Prostate gland (tissue), 2 donors: ENCODE results near the gene GABRD. TPM values are rescaled to one million over a fixed set of nuclear protein-coding genes. Genes with fewer than 3 reads are reported as not detected.
A peak's percentile ranks its signal among the peaks of the same experiment; 100 is the strongest.

Experiments
- DNase-seq: peaks from one replicate; pipeline ENCODE4 v3.0.0-alpha.2; 2019; ENCODE audit warnings: low spot score
- H3K27ac ChIP-seq, 2 donors: fragments of 200-600 bp; sonication (generic); 2 replicates each; pipeline ENCODE4 v1.5.1; 2017 to 2019
- H3K27me3 ChIP-seq: fragments of 200-600 bp; sonication (generic); replicated peaks from 2 replicates; pipeline ENCODE4 v1.5.1; 2019; ENCODE audit not compliant: insufficient read depth
- H3K36me3 ChIP-seq, 2 donors: fragments of 200-600 bp; sonication (generic); 1 replicate in 1 of 2; 2 replicates in 1 of 2; pipeline versions ENCODE4 v1.5.1 to v1.8.1; 2017 to 2019
- H3K4me1 ChIP-seq: fragments of 200-600 bp; sonication (generic); replicated peaks from 2 replicates; pipeline ENCODE4 v1.5.1; 2019
- H3K4me3 ChIP-seq, 2 donors: fragments of 200-600 bp; sonication (generic); 2 replicates each; pipeline ENCODE4 v1.5.1; 2017 to 2019
- H3K9me3 ChIP-seq: fragments of 200-600 bp; sonication (generic); 2 replicates; pipeline ENCODE4 v1.5.1; 2017
- POLR2A ChIP-seq: fragments of 450-650 bp; IDR thresholded peaks from one replicate; pipeline ENCODE4 v1.6.1; 2016; ENCODE audit warnings: antibody characterized with exemption, mild to moderate bottlenecking
- POLR2AphosphoS5 ChIP-seq: sonication (generic); formaldehyde crosslinking; IDR thresholded peaks from one replicate; pipeline ENCODE4 v1.6.1; 2017; ENCODE audit warnings: antibody characterized with exemption
- WGBS: methylation state at CpG from one replicate; pipeline ENCODE4 v1.1.5; 2018; 5-methylcytosine and 5-hydroxymethylcytosine counted together
- intact Hi-C: fragments of 100-400 bp; cut with DNase I; formaldehyde crosslinking; loops from one replicate; pipeline ENCODE4 v1.14.2; 2022
- total RNA-seq, 2 donors: library from RNA; depleted of rRNA; stranded (reverse); fragments of >200 nt; gene quantifications; one replicate each; pipeline ENCODE4 v1.1.0, GENCODE V29; 2016
- TF ChIP-seq, protein P1 (sequence below), 4 experiments: fragments of 200-600 bp in 2 of 4; fragments of 450-650 bp in 2 of 4; sonication (generic) in 2 of 4; IDR thresholded peaks; 1 replicate in 3 of 4; 2 replicates in 1 of 4; pipeline ENCODE4 v1.5.1; 2016 to 2019; ENCODE audit warnings: antibody characterized with exemption in 4 of 4, mild to moderate bottlenecking in 2 of 4, moderate library complexity in 2 of 4

Gene GABRD
- total RNA-seq, 2 donors from 2014 or later: 0.32 to 7.6 TPM

DNA sequence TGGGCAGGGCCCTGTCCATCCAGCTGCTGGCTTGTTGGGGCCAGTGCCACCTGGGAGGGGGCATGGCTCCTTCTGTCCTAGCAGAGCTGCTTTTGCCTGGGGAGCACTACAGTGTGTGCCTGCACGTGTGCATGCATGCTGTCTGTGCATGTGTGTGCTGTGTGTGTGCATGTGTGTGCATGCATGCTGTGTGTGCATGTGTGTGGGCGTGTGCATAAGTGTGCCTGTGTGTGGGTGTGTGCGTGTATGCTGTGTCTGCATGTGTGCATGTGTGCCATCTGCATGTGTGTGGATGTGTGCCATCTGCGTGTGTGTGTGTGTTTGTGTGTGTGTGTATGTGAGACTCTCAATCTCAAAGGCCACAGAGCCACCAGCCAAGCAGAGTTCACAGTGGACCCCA, 22.7 kb downstream of the GABRD start:
- H3K36me3 ChIP-seq: no peaks in the 10 kb centered on the region
- no peak overlapping the region for H3K4me3 ChIP-seq
- DNase-seq: no peak
- WGBS: 89% methylated on average over 4 of the region's 4 CpGs
- no peaks in the 10 kb centered on the region for H3K9me3 ChIP-seq
- intact Hi-C loops: loop anchor here (10.0 kb wide), 1 partner anchor 77 kb away; no protein-coding TSS in a partner anchor
- H3K27ac ChIP-seq: no peak overlapping the region
- peaks cover 3% of the 10 kb centered on the region for H3K4me1 ChIP-seq
- no peak for TF ChIP-seq POLR2AphosphoS5
- TF ChIP-seq, protein P1, sequence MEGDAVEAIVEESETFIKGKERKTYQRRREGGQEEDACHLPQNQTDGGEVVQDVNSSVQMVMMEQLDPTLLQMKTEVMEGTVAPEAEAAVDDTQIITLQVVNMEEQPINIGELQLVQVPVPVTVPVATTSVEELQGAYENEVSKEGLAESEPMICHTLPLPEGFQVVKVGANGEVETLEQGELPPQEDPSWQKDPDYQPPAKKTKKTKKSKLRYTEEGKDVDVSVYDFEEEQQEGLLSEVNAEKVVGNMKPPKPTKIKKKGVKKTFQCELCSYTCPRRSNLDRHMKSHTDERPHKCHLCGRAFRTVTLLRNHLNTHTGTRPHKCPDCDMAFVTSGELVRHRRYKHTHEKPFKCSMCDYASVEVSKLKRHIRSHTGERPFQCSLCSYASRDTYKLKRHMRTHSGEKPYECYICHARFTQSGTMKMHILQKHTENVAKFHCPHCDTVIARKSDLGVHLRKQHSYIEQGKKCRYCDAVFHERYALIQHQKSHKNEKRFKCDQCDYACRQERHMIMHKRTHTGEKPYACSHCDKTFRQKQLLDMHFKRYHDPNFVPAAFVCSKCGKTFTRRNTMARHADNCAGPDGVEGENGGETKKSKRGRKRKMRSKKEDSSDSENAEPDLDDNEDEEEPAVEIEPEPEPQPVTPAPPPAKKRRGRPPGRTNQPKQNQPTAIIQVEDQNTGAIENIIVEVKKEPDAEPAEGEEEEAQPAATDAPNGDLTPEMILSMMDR (IDR thresholded peaks at IDR 0.05): no peak
- H3K27me3 ChIP-seq: no peaks in the 10 kb centered on the region

DNA sequence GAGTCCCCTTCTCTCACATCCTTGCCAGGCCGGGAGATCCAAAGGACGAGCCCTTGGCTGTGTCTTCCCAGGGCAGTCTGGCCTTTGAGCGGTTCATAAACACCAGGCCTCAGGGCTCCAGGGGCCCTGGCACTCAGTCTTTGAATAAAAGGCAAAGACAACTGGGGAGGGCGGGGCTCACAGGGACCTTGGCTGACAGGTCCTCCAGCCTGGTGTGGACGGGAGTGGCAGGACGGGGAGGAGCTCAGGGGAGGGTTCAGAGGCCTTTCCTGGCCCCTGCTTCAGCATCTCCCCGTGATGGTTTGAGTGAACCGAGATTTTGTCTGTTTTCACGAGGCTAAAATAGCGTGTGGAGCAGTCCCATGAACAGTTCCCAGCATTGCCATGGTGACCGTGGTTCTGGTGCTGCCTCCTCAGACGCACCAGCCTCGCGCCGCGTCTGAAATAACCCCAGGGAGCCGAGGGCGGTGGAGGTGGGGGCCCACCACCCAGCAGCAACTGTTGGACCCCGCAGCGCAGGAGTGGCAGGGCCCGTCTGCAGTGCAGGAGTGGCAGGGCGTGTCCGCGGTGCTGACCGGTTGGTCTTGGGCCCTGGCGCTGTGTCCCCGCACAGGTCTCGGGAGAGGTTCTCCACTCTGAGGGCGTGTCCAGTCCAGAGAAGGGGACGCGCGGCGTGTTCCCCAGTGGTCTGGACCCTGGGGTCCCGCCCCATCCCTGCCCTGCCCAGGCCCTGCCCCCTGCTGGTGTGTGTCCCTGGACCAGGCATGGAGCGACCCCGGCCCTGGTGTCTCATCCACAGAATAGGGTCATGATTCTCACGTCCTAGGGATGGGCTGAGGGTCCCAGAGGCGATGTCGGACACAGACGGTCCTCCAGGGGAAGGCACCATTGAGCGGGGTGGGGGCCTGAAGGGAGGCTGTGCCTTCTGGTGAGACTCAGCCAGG, 24.0 kb downstream of the GABRD start:
- TF ChIP-seq POLR2A: no peak
- TF ChIP-seq, protein P1 (IDR thresholded peaks at IDR 0.05): no peak
- TF ChIP-seq POLR2AphosphoS5: no peak
- H3K4me1 ChIP-seq: peaks cover 3% of the 10 kb centered on the region
- 62% methylated on average over 28 of the region's 41 CpGs for WGBS
- H3K36me3 ChIP-seq: no peaks in the 10 kb centered on the region
- intact Hi-C loops: loop anchor here (10.0 kb wide), 1 partner anchor 78 kb away; no protein-coding TSS in a partner anchor
- no peak overlapping the region for H3K4me3 ChIP-seq
- no peaks in the 10 kb centered on the region for H3K9me3 ChIP-seq
- no peak for DNase-seq
- no peaks in the 10 kb centered on the region for H3K27me3 ChIP-seq
- no peak overlapping the region for H3K27ac ChIP-seq

DNA sequence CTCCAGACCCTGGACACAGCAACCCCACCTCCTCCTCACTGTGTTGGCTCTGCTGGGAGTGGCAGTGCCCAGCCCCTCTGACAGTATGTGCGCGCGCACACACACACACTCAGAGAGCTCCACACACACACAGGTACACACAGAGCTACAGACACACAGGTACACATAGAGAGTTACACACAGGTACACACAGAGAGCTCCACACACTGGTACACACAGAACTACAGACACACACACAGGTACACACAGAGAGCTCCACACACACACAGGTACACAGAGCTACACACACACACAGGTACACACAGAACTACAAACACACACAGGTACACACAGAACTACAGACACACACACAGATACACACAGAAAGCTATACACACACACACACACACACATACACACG, 24.7 kb downstream of the GABRD start:
- Histone ChIP-seq H3K4me1 (peaks cover 3% of the 10 kb centered on the region), H3K27me3 (no peaks in the 10 kb centered on the region), H3K36me3 (no peaks in the 10 kb centered on the region), H3K27ac (no peak overlapping the region), H3K9me3 (no peaks in the 10 kb centered on the region), H3K4me3 (no peak overlapping the region)
- 100% methylated on average over 4 of the region's 4 CpGs for WGBS
- intact Hi-C loops: loop anchor here (10.0 kb wide), 1 partner anchor 79 kb away; no protein-coding TSS in a partner anchor
- no peak for DNase-seq
- no peak for TF ChIP-seq POLR2AphosphoS5
- TF ChIP-seq, protein P1 (IDR thresholded peaks at IDR 0.05): no peak
- no peak for TF ChIP-seq POLR2A

DNA sequence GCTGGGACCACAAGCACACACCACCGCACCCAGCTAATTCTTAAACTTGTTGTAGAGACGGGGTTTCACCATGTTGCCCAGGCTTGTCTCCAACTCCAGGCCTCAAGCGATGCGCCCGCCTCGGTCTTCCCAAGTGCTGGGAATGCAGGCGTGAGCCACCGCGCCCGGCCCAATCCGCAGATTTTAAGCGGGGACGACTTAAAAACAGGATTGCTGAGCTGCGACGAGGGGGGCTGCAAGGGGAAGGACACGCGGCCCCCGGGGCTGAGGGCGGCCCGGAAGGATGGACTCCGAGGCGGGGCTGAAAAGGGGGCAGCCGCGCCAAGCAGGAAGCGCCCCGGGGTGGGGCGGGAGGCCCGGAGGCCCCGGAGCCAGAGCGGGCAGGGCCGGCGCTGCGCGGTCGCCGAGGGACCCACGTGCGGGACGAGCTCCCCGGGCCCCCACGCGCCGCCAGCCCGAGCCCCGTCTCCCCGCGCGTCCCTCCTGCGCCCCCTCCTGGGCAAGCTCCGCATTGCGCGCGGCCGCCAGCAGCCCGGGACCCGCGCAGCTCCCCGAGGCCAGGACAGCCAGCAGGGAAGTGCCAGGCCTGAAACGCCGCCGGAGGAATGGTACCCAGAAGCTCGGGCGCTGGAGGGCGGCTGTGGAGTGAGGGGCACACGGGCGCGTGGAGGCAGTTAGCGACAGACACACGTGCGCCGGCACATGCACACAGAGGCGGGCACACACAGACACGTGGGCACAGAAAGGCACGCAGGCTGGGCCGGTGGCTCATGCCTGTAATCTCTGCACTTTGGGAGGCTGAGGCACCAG, 25.6 kb downstream of the GABRD start:
- Histone ChIP-seq H3K36me3 (no peaks in the 10 kb centered on the region), H3K27ac (no peak overlapping the region), H3K4me3 (peak overlapping the region; percentile 9 to 17), H3K27me3 (no peaks in the 10 kb centered on the region), H3K9me3 (no peaks in the 10 kb centered on the region), H3K4me1 (peaks cover 3% of the 10 kb centered on the region)
- intact Hi-C loops: loop anchor here (10.0 kb wide), 1 partner anchor 80 kb away; no protein-coding TSS in a partner anchor
- DNase-seq: peak; percentile 56
- TF ChIP-seq, protein P1 (IDR thresholded peaks at IDR 0.05): peak; percentile 82 to 95 (median 91)
- no peak for TF ChIP-seq POLR2AphosphoS5
- no peak for TF ChIP-seq POLR2A
- 15% methylated on average over 33 of the region's 75 CpGs for WGBS
